ENCODE results near the gene CSRP1. TPM values are rescaled to one million over a fixed set of nuclear protein-coding genes. Genes with fewer than 3 reads are reported as not detected.

Gene CSRP1
- total RNA-seq, 1 donor, result 480 TPM

DNA sequence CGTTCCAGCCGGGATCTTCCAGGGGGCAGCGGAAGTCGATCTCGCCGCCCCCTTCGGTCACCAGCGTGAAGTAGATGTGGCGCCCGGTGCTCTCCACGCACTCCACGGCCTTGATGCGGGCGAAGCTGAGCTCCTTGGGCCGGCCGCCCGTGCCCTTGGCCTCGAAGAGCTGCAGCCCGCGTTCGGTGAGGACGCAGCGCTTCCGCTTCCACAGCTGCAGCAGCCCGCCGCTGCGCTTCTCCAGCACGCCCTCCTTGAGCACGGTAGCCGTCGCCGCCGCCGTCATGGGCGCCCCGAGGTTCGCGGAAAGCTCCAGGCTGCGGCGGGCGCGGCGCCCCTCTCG, 38.5 kb downstream of the CSRP1 start:
- peak; percentile 80 for DNase-seq (ENCODE audit: insufficient read length, low spot score, missing footprints)
- H3K4me3 ChIP-seq (ENCODE audit: insufficient read depth, low read length), result peak overlapping the region; percentile 99
- H3K4me2 ChIP-seq (ENCODE audit: insufficient read depth, low read length), result peak overlapping the region; percentile 97
- no peaks in the 10 kb centered on the region for H3K9me3 ChIP-seq (ENCODE audit: low read depth, low read length)
- no peak overlapping the region for H2AFZ ChIP-seq (ENCODE audit: low read length)
- H3K27ac ChIP-seq (ENCODE audit: low read depth, low read length), result peak overlapping the region; percentile 82
- no peak for TF ChIP-seq CTCF (IDR thresholded peaks at IDR 0.05; ENCODE audit: extremely low read depth, low read depth, low read length)
- H4K20me1 ChIP-seq (ENCODE audit: insufficient read depth, low read length), result peaks cover 33% of the 10 kb centered on the region
- peaks cover 37% of the 10 kb centered on the region for H3K4me1 ChIP-seq (ENCODE audit: insufficient read depth, low read length)
- peaks cover 50% of the 10 kb centered on the region for H3K79me2 ChIP-seq (ENCODE audit: insufficient read depth, low read length)
- H3K36me3 ChIP-seq (ENCODE audit: insufficient read depth, low read length), result peaks cover 25% of the 10 kb centered on the region
- H3K27me3 ChIP-seq (ENCODE audit: insufficient read depth, low read length), result no peaks in the 10 kb centered on the region

- H3K79me2 ChIP-seq (ENCODE audit: insufficient read depth, low read length), result peaks cover 53% of the 10 kb centered on the region
Observed at GRCh38 chr1:201466492-201466891, 40.4 kb downstream of the CSRP1 start.

GRCh38 chr1:201465698-201466290, 41.1 kb downstream of the CSRP1 start:
- no peaks in the 10 kb centered on the region for H3K9me3 ChIP-seq (ENCODE audit: low read depth, low read length)
- peak overlapping the region; percentile 97 for H3K4me2 ChIP-seq (ENCODE audit: insufficient read depth, low read length)
- no peak for TF ChIP-seq CTCF (IDR thresholded peaks at IDR 0.05; ENCODE audit: extremely low read depth, low read depth, low read length)
- H2AFZ ChIP-seq (ENCODE audit: low read length), result no peak overlapping the region
- peaks cover 33% of the 10 kb centered on the region for H4K20me1 ChIP-seq (ENCODE audit: insufficient read depth, low read length)
- no peaks in the 10 kb centered on the region for H3K27me3 ChIP-seq (ENCODE audit: insufficient read depth, low read length)
- H3K4me3 ChIP-seq (ENCODE audit: insufficient read depth, low read length), result peak overlapping the region; percentile 99
- H3K79me2 ChIP-seq (ENCODE audit: insufficient read depth, low read length), result peaks cover 53% of the 10 kb centered on the region
- H3K36me3 ChIP-seq (ENCODE audit: insufficient read depth, low read length), result peaks cover 25% of the 10 kb centered on the region
- H3K4me1 ChIP-seq (ENCODE audit: insufficient read depth, low read length), result peaks cover 54% of the 10 kb centered on the region
- H3K27ac ChIP-seq (ENCODE audit: low read depth, low read length), result peak overlapping the region; percentile 67
- peak; percentile 61 for DNase-seq (ENCODE audit: insufficient read length, low spot score, missing footprints)

More at GRCh38 chr1:201466492-201466891, 40.4 kb downstream of the CSRP1 start:
- peaks cover 51% of the 10 kb centered on the region for H3K4me1 ChIP-seq (ENCODE audit: insufficient read depth, low read length)
- no peak for TF ChIP-seq CTCF (IDR thresholded peaks at IDR 0.05; ENCODE audit: extremely low read depth, low read depth, low read length)
- peak overlapping the region; percentile 97 for H3K4me2 ChIP-seq (ENCODE audit: insufficient read depth, low read length)
- H3K4me3 ChIP-seq (ENCODE audit: insufficient read depth, low read length), result peak overlapping the region; percentile 99
- peaks cover 33% of the 10 kb centered on the region for H4K20me1 ChIP-seq (ENCODE audit: insufficient read depth, low read length)
- no peaks in the 10 kb centered on the region for H3K27me3 ChIP-seq (ENCODE audit: insufficient read depth, low read length)
- no peaks in the 10 kb centered on the region for H3K9me3 ChIP-seq (ENCODE audit: low read depth, low read length)
- no peak overlapping the region for H2AFZ ChIP-seq (ENCODE audit: low read length)
- H3K27ac ChIP-seq (ENCODE audit: low read depth, low read length), result peak overlapping the region; percentile 82
- DNase-seq (ENCODE audit: insufficient read length, low spot score, missing footprints), result peak; percentile 90
- H3K36me3 ChIP-seq (ENCODE audit: insufficient read depth, low read length), result peaks cover 25% of the 10 kb centered on the region

DNA sequence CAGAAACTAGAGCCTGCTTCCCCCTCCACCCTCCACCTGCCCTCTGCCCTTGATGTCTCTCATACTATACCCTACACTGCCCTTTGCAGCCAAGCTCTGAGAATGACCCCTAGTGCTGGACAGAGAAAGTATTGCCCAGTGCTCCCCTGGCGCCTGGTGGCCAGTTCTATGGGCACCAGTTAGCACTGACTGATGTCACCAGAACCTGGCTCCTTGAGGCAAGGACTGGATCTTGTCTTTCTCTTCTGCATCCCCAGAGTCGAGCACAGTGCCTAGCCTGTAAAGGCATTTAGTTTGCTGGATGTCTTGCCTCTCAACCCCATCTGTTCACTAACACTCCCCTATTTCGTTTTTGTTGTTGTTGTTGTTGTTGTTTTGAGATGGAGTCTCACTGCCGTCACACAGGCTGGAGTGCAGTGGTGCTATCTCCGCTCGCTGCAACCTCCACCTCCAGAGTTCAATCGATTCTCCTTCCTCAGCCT, 43.8 kb downstream of the CSRP1 start:
- no peak overlapping the region for H2AFZ ChIP-seq (ENCODE audit: low read length)
- no peak overlapping the region for H3K4me3 ChIP-seq (ENCODE audit: insufficient read depth, low read length)
- peak; percentile 88 for DNase-seq (ENCODE audit: insufficient read length, low spot score, missing footprints)
- H3K4me2 ChIP-seq (ENCODE audit: insufficient read depth, low read length), result peak overlapping the region; percentile 1
- no peaks in the 10 kb centered on the region for H3K27me3 ChIP-seq (ENCODE audit: insufficient read depth, low read length)
- H3K4me1 ChIP-seq (ENCODE audit: insufficient read depth, low read length), result peaks cover 62% of the 10 kb centered on the region
- peaks cover 28% of the 10 kb centered on the region for H4K20me1 ChIP-seq (ENCODE audit: insufficient read depth, low read length)
- H3K79me2 ChIP-seq (ENCODE audit: insufficient read depth, low read length), result peaks cover 46% of the 10 kb centered on the region
- peak overlapping the region; percentile 98 for H3K27ac ChIP-seq (ENCODE audit: low read depth, low read length)
- no peaks in the 10 kb centered on the region for H3K9me3 ChIP-seq (ENCODE audit: low read depth, low read length)
- TF ChIP-seq CTCF (IDR thresholded peaks at IDR 0.05; ENCODE audit: extremely low read depth, low read depth, low read length), result peak; percentile 62
- peaks cover 25% of the 10 kb centered on the region for H3K36me3 ChIP-seq (ENCODE audit: insufficient read depth, low read length)
